HEK293 (cell line): ENCODE results near the gene MYO18B.

Experiments used
- CTCF ChIA-PET: fragments of 350-600 bp; formaldehyde crosslinking; extraction: SDS; loops from one replicate; lab custom pipeline; 2021; ENCODE audit warnings: antibody characterized with exemption; lab: Yijun Ruan, JAX
- POLR2A ChIA-PET: fragments of 300-600 bp; formaldehyde crosslinking; extraction: SDS; loops from one replicate; lab custom pipeline; 2020; ENCODE audit warnings: antibody characterized with exemption, inconsistent platforms; lab: Yijun Ruan, JAX
- H3K27ac ChIP-seq: fragments of 200-500 bp; sonication (Bioruptor generic); 2 replicates; pipeline ENCODE4 v1.5.1; 2014; ENCODE audit warnings: low read depth, low read length, control low read depth, inconsistent platforms; ENCODE audit errors: extremely low read depth
- H3K36me3 ChIP-seq, 2 experiments: fragments of 200-500 bp in 1 of 2; sonication (Bioruptor generic) in 1 of 2; 1 replicate in 1 of 2; 2 replicates in 1 of 2; pipeline ENCODE4 v1.5.1; 2014 to 2017; ENCODE audit warnings: inconsistent platforms in 2 of 2, low read length in 2 of 2; ENCODE audit not compliant: control insufficient read depth in 2 of 2, insufficient read depth in 1 of 2
- H3K4me1 ChIP-seq: fragments of 200-500 bp; sonication (Bioruptor generic); 2 replicates; pipeline ENCODE4 v1.5.1; 2014; ENCODE audit warnings: mild to moderate bottlenecking, low read length, inconsistent platforms; ENCODE audit not compliant: control insufficient read depth, insufficient read depth
- H3K4me3 ChIP-seq: 2 replicates; pipeline ENCODE4 v1.5.1; 2011; ENCODE audit warnings: low read depth, mild to moderate bottlenecking, control low read depth, low read length, moderate library complexity
- H3K9me3 ChIP-seq: fragments of 200-500 bp; sonication (Bioruptor generic); 2 replicates; pipeline ENCODE4 v1.5.1; 2014; ENCODE audit warnings: low read depth, low read length, inconsistent platforms; ENCODE audit not compliant: control insufficient read depth, insufficient read depth
- GFI1B ChIP-seq: fragments of 450-650 bp; formaldehyde crosslinking; IDR thresholded peaks from 2 replicates; pipeline ENCODE4 v1.5.1; 2016; ENCODE audit warnings: missing biosample characterization, missing genetic modification characterization
- GLIS1 ChIP-seq: fragments of 450-650 bp; formaldehyde crosslinking; IDR thresholded peaks from 2 replicates; pipeline ENCODE4 v1.5.1; 2016; ENCODE audit warnings: missing biosample characterization, missing genetic modification characterization
- GLIS2 ChIP-seq: fragments of 450-650 bp; formaldehyde crosslinking; IDR thresholded peaks from 2 replicates; pipeline ENCODE4 v1.5.1; 2016; ENCODE audit warnings: missing biosample characterization, missing genetic modification characterization
- IKZF3 ChIP-seq: fragments of 450-650 bp; IDR thresholded peaks from 2 replicates; pipeline ENCODE4 v1.5.0; 2018; ENCODE audit warnings: missing biosample characterization, mild to moderate bottlenecking, missing genetic modification characterization, moderate library complexity
- PATZ1 ChIP-seq: fragments of 450-650 bp; formaldehyde crosslinking; IDR thresholded peaks from 2 replicates; pipeline ENCODE4 v1.5.1; 2016; ENCODE audit warnings: missing biosample characterization, missing genetic modification characterization
- PRDM1 ChIP-seq: fragments of 450-650 bp; formaldehyde crosslinking; IDR thresholded peaks from 2 replicates; pipeline ENCODE4; 2016; ENCODE audit warnings: missing biosample characterization, missing genetic modification characterization
- SCRT2 ChIP-seq: fragments of 450-650 bp; formaldehyde crosslinking; IDR thresholded peaks from 2 replicates; pipeline ENCODE4 v1.5.1; 2016; ENCODE audit warnings: missing biosample characterization, missing genetic modification characterization
- SP7 ChIP-seq: fragments of 450-650 bp; formaldehyde crosslinking; IDR thresholded peaks from 2 replicates; pipeline ENCODE4 v1.5.1; 2016; ENCODE audit warnings: missing biosample characterization, missing genetic modification characterization
- WT1 ChIP-seq: fragments of 450-650 bp; formaldehyde crosslinking; IDR thresholded peaks from 2 replicates; pipeline ENCODE4 v1.5.1; 2016; ENCODE audit warnings: missing biosample characterization, missing genetic modification characterization
- YY1 ChIP-seq: fragments of 450-650 bp; formaldehyde crosslinking; IDR thresholded peaks from 2 replicates; pipeline ENCODE4 v1.5.1; 2018; ENCODE audit warnings: missing biosample characterization, missing genetic modification characterization
- ZBTB21 ChIP-seq: fragments of 450-650 bp; formaldehyde crosslinking; IDR thresholded peaks from 2 replicates; pipeline ENCODE4 v1.5.1; 2017; ENCODE audit warnings: missing biosample characterization, missing genetic modification characterization
- ZBTB48 ChIP-seq: fragments of 450-650 bp; formaldehyde crosslinking; IDR thresholded peaks from 2 replicates; pipeline ENCODE4 v1.5.1; 2016; ENCODE audit warnings: missing biosample characterization, missing genetic modification characterization
- ZFHX2 ChIP-seq: fragments of 450-650 bp; formaldehyde crosslinking; conservative IDR thresholded peaks from 2 replicates; pipeline ENCODE4 v1.5.1; 2016; ENCODE audit warnings: missing biosample characterization, missing genetic modification characterization
- ZFP3 ChIP-seq: fragments of 450-650 bp; formaldehyde crosslinking; IDR thresholded peaks from 2 replicates; pipeline ENCODE4 v1.5.1; 2016; ENCODE audit warnings: low read depth, missing biosample characterization, missing genetic modification characterization
- ZFP37 ChIP-seq: fragments of 450-650 bp; formaldehyde crosslinking; IDR thresholded peaks from 2 replicates; pipeline ENCODE4 v1.5.1; 2016; ENCODE audit warnings: missing biosample characterization, missing genetic modification characterization
- ZIC2 ChIP-seq: fragments of 450-650 bp; formaldehyde crosslinking; IDR thresholded peaks from 2 replicates; pipeline ENCODE4 v1.5.1; 2016; ENCODE audit warnings: missing biosample characterization, missing genetic modification characterization
- ZNF121 ChIP-seq: fragments of 450-650 bp; formaldehyde crosslinking; IDR thresholded peaks from 2 replicates; pipeline ENCODE4 v1.5.1; 2016; ENCODE audit warnings: missing biosample characterization, missing genetic modification characterization
- ZNF146 ChIP-seq: fragments of 450-650 bp; formaldehyde crosslinking; IDR thresholded peaks from 2 replicates; pipeline ENCODE4 v1.5.1; 2016; ENCODE audit warnings: missing biosample characterization, missing genetic modification characterization
- ZNF18 ChIP-seq: fragments of 450-650 bp; formaldehyde crosslinking; IDR thresholded peaks from 2 replicates; pipeline ENCODE4 v1.5.1; 2016; ENCODE audit warnings: missing biosample characterization, missing genetic modification characterization
- ZNF280C ChIP-seq: fragments of 450-650 bp; formaldehyde crosslinking; IDR thresholded peaks from 2 replicates; pipeline ENCODE4 v1.5.1; 2016; ENCODE audit warnings: missing biosample characterization, missing genetic modification characterization
- ZNF558 ChIP-seq: fragments of 450-650 bp; formaldehyde crosslinking; IDR thresholded peaks from 2 replicates; pipeline ENCODE4 v1.5.1; 2016; ENCODE audit warnings: missing biosample characterization, missing genetic modification characterization
- ZNF610 ChIP-seq: fragments of 450-650 bp; formaldehyde crosslinking; IDR thresholded peaks from 2 replicates; pipeline ENCODE4 v1.5.1; 2016; ENCODE audit warnings: missing biosample characterization, missing genetic modification characterization, borderline replicate concordance
- ZNF629 ChIP-seq: fragments of 450-650 bp; formaldehyde crosslinking; IDR thresholded peaks from 2 replicates; pipeline ENCODE4 v1.5.1; 2017; ENCODE audit warnings: missing biosample characterization, missing genetic modification characterization
- ZNF768 ChIP-seq: fragments of 450-650 bp; formaldehyde crosslinking; IDR thresholded peaks from 2 replicates; pipeline ENCODE4 v1.5.1; 2018; ENCODE audit warnings: missing biosample characterization, mild to moderate bottlenecking, missing genetic modification characterization
- TF ChIP-seq, protein P1 (sequence below): fragments of 450-650 bp; formaldehyde crosslinking; IDR thresholded peaks from 2 replicates; pipeline ENCODE4 v1.5.1; 2016; ENCODE audit warnings: missing biosample characterization, missing genetic modification characterization, borderline replicate concordance

Gene MYO18B

GRCh38 chr22:25942115-25942855, 200.3 kb downstream of the MYO18B start:
- H3K4me3 ChIP-seq: no peak overlapping the region
- POLR2A ChIA-PET: no interaction called here
- no peaks in the 10 kb centered on the region for H3K9me3 ChIP-seq
- H3K27ac ChIP-seq: peak overlapping the region; percentile 57; the same call in 1 of the 2 replicates
- H3K4me1 ChIP-seq: peaks cover 6% of the 10 kb centered on the region
- CTCF ChIA-PET: interaction anchor here (1.0 to 1.3 kb wide), 3 partner anchors 14 to 230 kb away, joined by 3 to 4 read pairs (median 3); no protein-coding TSS in a partner anchor
- TF ChIP-seq GLIS1 (tag by site-specific recombination) (peak; percentile 69), PRDM1 (no peak)
- H3K36me3 ChIP-seq: no peaks in the 10 kb centered on the region

DNA sequence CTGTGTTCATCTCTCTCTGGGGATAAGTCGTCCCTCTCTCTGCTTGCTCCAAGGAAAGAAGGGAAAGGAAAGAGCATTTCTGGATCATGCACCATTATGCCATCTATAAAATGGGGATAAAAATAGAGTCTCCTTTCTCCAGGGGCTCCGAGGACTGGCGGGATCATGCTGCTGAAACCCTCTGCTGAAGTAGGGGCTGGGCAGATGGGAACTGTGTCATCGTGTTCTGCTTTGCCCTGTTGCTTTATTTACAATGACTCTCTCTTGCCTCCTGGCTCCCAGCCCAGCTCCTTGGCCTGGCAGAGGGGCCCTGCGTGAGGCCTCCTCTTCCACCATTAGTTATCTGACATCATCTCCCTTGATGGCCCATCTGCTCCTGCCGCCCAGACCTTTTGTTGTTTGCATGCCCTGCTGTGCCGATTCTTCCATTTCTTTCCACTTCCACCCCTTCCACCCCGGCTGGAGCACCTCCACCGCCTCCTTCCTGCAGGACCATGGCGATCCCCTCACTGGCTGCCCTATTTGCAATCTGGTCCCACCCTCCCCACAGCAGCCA, 200.9 kb downstream of the MYO18B start:
- CTCF ChIA-PET: interaction anchor here (1.0 to 1.3 kb wide), 2 partner anchors 15 to 43 kb away, joined by 3 to 4 read pairs; no protein-coding TSS in a partner anchor
- Histone ChIP-seq H3K4me3 (no peak overlapping the region), H3K9me3 (no peaks in the 10 kb centered on the region), H3K4me1 (peaks cover 6% of the 10 kb centered on the region), H3K36me3 (no peaks in the 10 kb centered on the region), H3K27ac (peak overlapping the region; percentile 57; the same call in 1 of the 2 replicates)
- POLR2A ChIA-PET: no interaction called here
- peak; percentile 38; the same call in 1 of the 2 replicates for TF ChIP-seq ZBTB48 (tag by site-specific recombination)
- TF ChIP-seq ZNF280C (tag by site-specific recombination): no peak
- TF ChIP-seq GLIS2 (tag by site-specific recombination): peak; percentile 85
- peak; percentile 34; the same call in 1 of the 2 replicates for TF ChIP-seq ZNF558 (tag by site-specific recombination)
- peak; percentile 99 for TF ChIP-seq ZIC2
- TF ChIP-seq PATZ1 (tag by site-specific recombination): peak; percentile 73
- peak; percentile 38; the same call in 1 of the 2 replicates for TF ChIP-seq ZNF121
- no peak for TF ChIP-seq ZFP3 (tag by site-specific recombination)
- TF ChIP-seq WT1: peak; percentile 55; the same call in 1 of the 2 replicates
- 0 out of 2 replicates have a peak, but pooled peaks have one; percentile 39 for TF ChIP-seq ZNF610 (tag by site-specific recombination)
- TF ChIP-seq YY1 (tag by site-specific recombination): peak; percentile 67; the same call in 1 of the 2 replicates
- TF ChIP-seq ZNF146: no peak
- peak; percentile 52 for TF ChIP-seq ZFHX2
- TF ChIP-seq IKZF3 (tag by site-specific recombination): peak; percentile 79
- no peak for TF ChIP-seq ZNF768 (tag by site-specific recombination)
- TF ChIP-seq SCRT2: peak; percentile 98
- 0 out of 2 replicates have a peak, but pooled peaks have one; percentile 65 for TF ChIP-seq ZFP37 (tag by site-specific recombination)
- TF ChIP-seq ZNF18 (tag by site-specific recombination): no peak
- TF ChIP-seq SP7 (tag by site-specific recombination): peak; percentile 97
- TF ChIP-seq GFI1B (tag by site-specific recombination): no peak
- TF ChIP-seq, protein P1, sequence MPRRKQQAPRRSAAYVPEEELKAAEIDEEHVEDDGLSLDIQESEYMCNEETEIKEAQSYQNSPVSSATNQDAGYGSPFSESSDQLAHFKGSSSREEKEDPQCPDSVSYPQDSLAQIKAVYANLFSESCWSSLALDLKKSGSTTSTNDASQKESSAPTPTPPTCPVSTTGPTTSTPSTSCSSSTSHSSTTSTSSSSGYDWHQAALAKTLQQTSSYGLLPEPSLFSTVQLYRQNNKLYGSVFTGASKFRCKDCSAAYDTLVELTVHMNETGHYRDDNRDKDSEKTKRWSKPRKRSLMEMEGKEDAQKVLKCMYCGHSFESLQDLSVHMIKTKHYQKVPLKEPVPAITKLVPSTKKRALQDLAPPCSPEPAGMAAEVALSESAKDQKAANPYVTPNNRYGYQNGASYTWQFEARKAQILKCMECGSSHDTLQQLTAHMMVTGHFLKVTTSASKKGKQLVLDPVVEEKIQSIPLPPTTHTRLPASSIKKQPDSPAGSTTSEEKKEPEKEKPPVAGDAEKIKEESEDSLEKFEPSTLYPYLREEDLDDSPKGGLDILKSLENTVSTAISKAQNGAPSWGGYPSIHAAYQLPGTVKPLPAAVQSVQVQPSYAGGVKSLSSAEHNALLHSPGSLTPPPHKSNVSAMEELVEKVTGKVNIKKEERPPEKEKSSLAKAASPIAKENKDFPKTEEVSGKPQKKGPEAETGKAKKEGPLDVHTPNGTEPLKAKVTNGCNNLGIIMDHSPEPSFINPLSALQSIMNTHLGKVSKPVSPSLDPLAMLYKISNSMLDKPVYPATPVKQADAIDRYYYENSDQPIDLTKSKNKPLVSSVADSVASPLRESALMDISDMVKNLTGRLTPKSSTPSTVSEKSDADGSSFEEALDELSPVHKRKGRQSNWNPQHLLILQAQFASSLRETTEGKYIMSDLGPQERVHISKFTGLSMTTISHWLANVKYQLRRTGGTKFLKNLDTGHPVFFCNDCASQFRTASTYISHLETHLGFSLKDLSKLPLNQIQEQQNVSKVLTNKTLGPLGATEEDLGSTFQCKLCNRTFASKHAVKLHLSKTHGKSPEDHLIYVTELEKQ (tag by site-specific recombination): peak; percentile 58; the same call in 1 of the 2 replicates
- peak; percentile 91 for TF ChIP-seq ZBTB21 (tag by site-specific recombination)
- peak; percentile 91 for TF ChIP-seq ZNF629
